OCI-LY3 (cell line): ENCODE results near the gene SNHG17.
"Not testable (repeated sequence)": the region's sequence is repeated elsewhere in the genome, so short reads cannot be mapped to it uniquely, and the experiment has no call there.

Experiments used
- H2AFZ ChIP-seq: fragments of 200-600, 300-600 bp; shearing (Covaris generic); 2 replicates; pipeline ENCODE4 v1.6.0; 2014; ENCODE audit warnings: antibody characterized with exemption, low read depth, low read length
- H3K27ac ChIP-seq: fragments of 200-600, 300-600 bp; sonication (generic); 2 replicates; pipeline ENCODE4 v1.5.1; 2014; ENCODE audit warnings: mild to moderate bottlenecking, low read length, moderate library complexity, mixed read lengths
- H3K27me3 ChIP-seq: fragments of 200-600, 300-600 bp; sonication (generic); 2 replicates; pipeline ENCODE4 v1.6.1; 2014; ENCODE audit warnings: low read depth, low read length, mixed read lengths
- H3K36me3 ChIP-seq: fragments of 200-600, 300-600 bp; sonication (generic); replicated peaks from 2 replicates; pipeline ENCODE3; 2014; ENCODE audit warnings: low read depth, low read length, mixed read lengths
- H3K4me1 ChIP-seq: fragments of 300-600, 200-600 bp; sonication (generic); 2 replicates; pipeline ENCODE4 v1.6.1; 2014; ENCODE audit warnings: low read length, mixed read lengths
- H3K4me2 ChIP-seq: fragments of 200-600, 300-600 bp; sonication (generic); 2 replicates; pipeline ENCODE4 v1.6.1; 2014; ENCODE audit warnings: low read length, mixed read lengths
- H3K4me3 ChIP-seq: fragments of 300-600, 200-600 bp; sonication (generic); 2 replicates; pipeline ENCODE4 v1.5.1; 2014; ENCODE audit warnings: antibody characterized with exemption, mild to moderate bottlenecking, low read length, moderate library complexity
- H3K79me2 ChIP-seq: fragments of 300-600, 200-600 bp; shearing (Covaris generic); 2 replicates; pipeline ENCODE4 v1.6.1; 2014; ENCODE audit warnings: mild to moderate bottlenecking, low read length, mixed read lengths
- H3K9ac ChIP-seq: fragments of 300-600, 200-600 bp; shearing (Covaris generic); 2 replicates; pipeline ENCODE4 v1.6.0; 2014; ENCODE audit warnings: mild to moderate bottlenecking, low read length, moderate library complexity
- H3K9me3 ChIP-seq: fragments of 200-600, 300-600 bp; shearing (Covaris generic); 2 replicates; pipeline ENCODE4 v1.6.1; 2014; ENCODE audit warnings: low read length, mixed read lengths; ENCODE audit not compliant: insufficient read depth
- H4K20me1 ChIP-seq: fragments of 200-600, 300-600 bp; sonication (generic); 2 replicates; pipeline ENCODE4 v1.6.1; 2016; ENCODE audit warnings: low read length, mixed read lengths; ENCODE audit not compliant: insufficient read depth
- CTCF ChIP-seq: fragments of 200-600, 300-600 bp; sonication (generic); IDR thresholded peaks from 2 replicates; pipeline ENCODE4 v1.5.1; 2014; ENCODE audit warnings: antibody characterized with exemption, low read length, low read depth
- EZH2phosphoT487 ChIP-seq: fragments of 200-600 bp; shearing (Covaris generic); IDR thresholded peaks from 2 replicates; pipeline ENCODE4 v1.6.1; 2018; ENCODE audit warnings: antibody characterized with exemption, mixed run types, low read depth

The SNHG17 gene

GRCh38 chr20:38414769-38415450, 20.2 kb downstream of the SNHG17 start:
- TF ChIP-seq EZH2phosphoT487 (no peak), CTCF (no peak)
- Histone ChIP-seq H3K4me1 (no peaks in the 10 kb centered on the region), H3K4me2 (no peak overlapping the region), H3K36me3 (peaks cover 82% of the 10 kb centered on the region), H2AFZ (no peak overlapping the region), H3K27ac (no peak overlapping the region), H3K9ac (no peak overlapping the region), H3K9me3 (no peaks in the 10 kb centered on the region), H3K4me3 (no peak overlapping the region), H3K27me3 (no peaks in the 10 kb centered on the region), H4K20me1 (peaks cover 13% of the 10 kb centered on the region), H3K79me2 (no peaks in the 10 kb centered on the region)

GRCh38 chr20:38412877-38413577, 22.1 kb downstream of the SNHG17 start:
- H3K79me2 ChIP-seq, result no peaks in the 10 kb centered on the region
- H2AFZ ChIP-seq, result no peak overlapping the region
- H3K36me3 ChIP-seq, result peaks cover 80% of the 10 kb centered on the region
- no peak overlapping the region for H3K4me2 ChIP-seq
- H3K9me3 ChIP-seq, result no peaks in the 10 kb centered on the region
- TF ChIP-seq EZH2phosphoT487 (no peak), CTCF (no peak)
- H3K4me1 ChIP-seq, result no peaks in the 10 kb centered on the region
- no peak overlapping the region for H3K27ac ChIP-seq
- no peak overlapping the region for H3K4me3 ChIP-seq
- no peaks in the 10 kb centered on the region; the same call in 1 of the 2 replicates for H4K20me1 ChIP-seq
- no peak overlapping the region for H3K9ac ChIP-seq
- no peaks in the 10 kb centered on the region for H3K27me3 ChIP-seq

- H3K79me2 ChIP-seq, H3K4me1 ChIP-seq, H4K20me1 ChIP-seq, H3K4me3 ChIP-seq, H3K4me2 ChIP-seq, H2AFZ ChIP-seq, H3K27ac ChIP-seq, H3K27me3 ChIP-seq, H3K9me3 ChIP-seq, H3K9ac ChIP-seq: not testable (repeated sequence)
- peaks cover 61% of the 10 kb centered on the region for H3K36me3 ChIP-seq
Measured at GRCh38 chr20:38407822-38408221, 27.3 kb downstream of the SNHG17 start.

- Histone ChIP-seq H3K27ac (no peak overlapping the region), H3K79me2 (no peaks in the 10 kb centered on the region), H3K4me3 (no peak overlapping the region), H4K20me1 (no peaks in the 10 kb centered on the region), H3K36me3 (peaks cover 58% of the 10 kb centered on the region), H3K9me3 (no peaks in the 10 kb centered on the region), H3K4me2 (no peak overlapping the region), H3K9ac (no peak overlapping the region), H3K4me1 (no peaks in the 10 kb centered on the region), H3K27me3 (no peaks in the 10 kb centered on the region), H2AFZ (no peak overlapping the region)
- TF ChIP-seq CTCF, result no peak
- no peak for TF ChIP-seq EZH2phosphoT487
Measured at GRCh38 chr20:38407321-38407720, 27.8 kb downstream of the SNHG17 start.
